ENCODE data around the gene HSD17B11. TPM values are rescaled to one million over a fixed set of nuclear protein-coding genes. Genes with fewer than 3 reads are reported as not detected.
"Not testable (repeated sequence)": the region's sequence is repeated elsewhere in the genome, so short reads cannot be mapped to it uniquely, and the experiment has no call there.

Gene HSD17B11
- total RNA-seq, 1 experiment from 2014 or later = 14.0 TPM

- DNase-seq (ENCODE audit: low spot score) (peak; percentile 46), ATAC-seq (peak; percentile 95)
- CTCF ChIA-PET = interaction anchor here (1.2 kb wide), 1 partner anchor 8 kb away, joined by 6 read pairs; the partner anchor contains the start of gene HSD17B11
- POLR2A ChIA-PET = no interaction called here
- H3K27ac Mint-ChIP-seq = no peak overlapping the region
- H3K4me1 Mint-ChIP-seq = no peaks in the 10 kb centered on the region
- H3K36me3 Mint-ChIP-seq = peaks cover 11% of the 10 kb centered on the region
- H3K27me3 Mint-ChIP-seq (ENCODE audit: low read depth) = no peaks in the 10 kb centered on the region
- peaks cover 18% of the 10 kb centered on the region for H3K9me3 Mint-ChIP-seq
- H3K4me3 Mint-ChIP-seq = no peak overlapping the region
- TF ChIP-seq ZNF532 (CRISPR knock-in tag; IDR thresholded peaks at IDR 0.05; ENCODE audit: borderline replicate concordance) (no peak), GTF2I (CRISPR knock-in tag; conservative IDR thresholded peaks at IDR 0.05) (no peak), FOXP4 (CRISPR knock-in tag; IDR thresholded peaks at IDR 0.05) (no peak), E2F4 (CRISPR knock-in tag; IDR thresholded peaks at IDR 0.05; ENCODE audit: borderline replicate concordance, low read depth) (no peak), ERG (CRISPR knock-in tag; IDR thresholded peaks at IDR 0.05) (no peak), ZNF317 (CRISPR knock-in tag; IDR thresholded peaks at IDR 0.05; ENCODE audit: borderline replicate concordance, low read depth) (no peak), AFF4 (CRISPR knock-in tag; IDR thresholded peaks at IDR 0.05; ENCODE audit: borderline replicate concordance) (no peak), CBFB (CRISPR knock-in tag; IDR thresholded peaks at IDR 0.05; ENCODE audit: low read depth) (no peak), FOXK1 (CRISPR knock-in tag; IDR thresholded peaks at IDR 0.05) (no peak), CDX4 (CRISPR knock-in tag; IDR thresholded peaks at IDR 0.05; ENCODE audit: borderline replicate concordance) (no peak), MLX (CRISPR knock-in tag; IDR thresholded peaks at IDR 0.05) (no peak), ZBTB43 (CRISPR knock-in tag; IDR thresholded peaks at IDR 0.05) (no peak), NFATC4 (CRISPR knock-in tag; IDR thresholded peaks at IDR 0.05) (no peak), NFE2L1 (CRISPR knock-in tag; IDR thresholded peaks at IDR 0.05) (no peak)
Observed at GRCh38 chr4:87399148-87399547, 8.2 kb upstream of the HSD17B11 start.

- H3K27ac Mint-ChIP-seq; H3K4me3 Mint-ChIP-seq; H3K4me1 Mint-ChIP-seq; H3K36me3 Mint-ChIP-seq; POLR2A ChIA-PET; DNase-seq (ENCODE audit: low spot score); H3K27me3 Mint-ChIP-seq (ENCODE audit: low read depth); H3K9me3 Mint-ChIP-seq; CTCF ChIA-PET; ATAC-seq: not testable (repeated sequence)
Observed at GRCh38 chr4:87395851-87396250, 4.9 kb upstream of the HSD17B11 start.

GRCh38 chr4:87395073-87395472, 4.1 kb upstream of the HSD17B11 start:
- H3K27ac Mint-ChIP-seq, H3K9me3 Mint-ChIP-seq, CTCF ChIA-PET: not testable (repeated sequence)

More at GRCh38 chr4:87395073-87395472, 4.1 kb upstream of the HSD17B11 start:
- H3K27me3 Mint-ChIP-seq (ENCODE audit: low read depth); ATAC-seq; H3K4me3 Mint-ChIP-seq; DNase-seq (ENCODE audit: low spot score); POLR2A ChIA-PET; H3K36me3 Mint-ChIP-seq; H3K4me1 Mint-ChIP-seq: not testable (repeated sequence)
